NCI-H1436 treated with DMSO at 0.1 percent for 48 hours (cell line): ENCODE data around the gene MVP.
"Not testable (repeated sequence)": the region's sequence is repeated elsewhere in the genome, so short reads cannot be mapped to it uniquely, and the experiment has no call there.

Experiments used
- DNase-seq: peaks from one replicate; lab custom pipeline; 2025; lab: John Stamatoyannopoulos, UW

The MVP gene

GRCh38 chr16:29820271-29820701, at the start of gene MVP:
TSS of gene MVP (plus strand) at chr16:29820462. CDS start at chr16:29830550, 10,088 bp downstream.
- DNase-seq, result no peak

GRCh38 chr16:29772330-29772729, 47.9 kb upstream of the MVP start:
- DNase-seq, result not testable (repeated sequence)

GRCh38 chr16:29774730-29775129, 45.5 kb upstream of the MVP start:
- no peak for DNase-seq

- DNase-seq, result no peak
Measured at GRCh38 chr16:29775742-29776408, 44.4 kb upstream of the MVP start.

- no peak for DNase-seq
Measured at GRCh38 chr16:29777576-29778350, 42.5 kb upstream of the MVP start, which contains the start of gene ZG16. TSS of gene ZG16 (plus strand) at chr16:29778256. CDS start at chr16:29779267, 1,011 bp downstream.

- no peak for DNase-seq
Measured at GRCh38 chr16:29779474-29779873, 40.8 kb upstream of the MVP start.

- DNase-seq, result not testable (repeated sequence)
Measured at GRCh38 chr16:29783094-29783953, 36.9 kb upstream of the MVP start.

GRCh38 chr16:29784157-29784556, 36.1 kb upstream of the MVP start:
- no peak for DNase-seq

GRCh38 chr16:29784901-29785500, 35.3 kb upstream of the MVP start:
- DNase-seq, result no peak

- not testable (repeated sequence) for DNase-seq
Measured at GRCh38 chr16:29787155-29787554, 33.1 kb upstream of the MVP start.

- no peak for DNase-seq
Measured at GRCh38 chr16:29789775-29790182, 30.5 kb upstream of the MVP start.

GRCh38 chr16:29790183-29790948, 29.9 kb upstream of the MVP start, which contains the start of gene KIF22:
TSS of gene KIF22 (plus strand) at chr16:29790751. CDS start at chr16:29790760, 9 bp downstream.
- peak; percentile 91 for DNase-seq

- no peak for DNase-seq
Measured at GRCh38 chr16:29790949-29791844, 29.1 kb upstream of the MVP start.

- no peak for DNase-seq
Measured at GRCh38 chr16:29791845-29792807, 28.1 kb upstream of the MVP start.

GRCh38 chr16:29793153-29793552, 27.1 kb upstream of the MVP start:
- DNase-seq, result not testable (repeated sequence)

GRCh38 chr16:29794231-29794710, 26.0 kb upstream of the MVP start:
- no peak for DNase-seq

GRCh38 chr16:29802416-29802935, 17.8 kb upstream of the MVP start:
- no peak for DNase-seq

GRCh38 chr16:29804020-29804419, 16.2 kb upstream of the MVP start:
- DNase-seq, result no peak
